Right lobe of liver (tissue), 6 donors: ENCODE measurements around the gene ARHGAP27. TPM values are rescaled to one million over a fixed set of nuclear protein-coding genes. Genes with fewer than 3 reads are reported as not detected.

Experiments
- ATAC-seq, 4 donors: fragments of 200-7000 bp; cut with Tn5 transposase; one replicate each; pipeline ENCODE4 v1.9.1; 2020; ENCODE audit warnings: mild to moderate bottlenecking in 4 of 4, moderate library complexity in 4 of 4
- DNase-seq, 3 donors: peaks; one replicate each; pipeline ENCODE4 v3.0.0-alpha.2; 2020
- H3K27ac ChIP-seq, 3 donors: fragments of 200-600 bp; one replicate each; pipeline ENCODE4 v1.8.0; 2022
- H3K27me3 ChIP-seq, 2 donors: fragments of 200-600 bp; one replicate each; pipeline ENCODE4 v1.8.0; 2022
- H3K36me3 ChIP-seq, 4 donors: fragments of 200-600 bp; sonication (generic) in 1 of 4; one replicate each; pipeline versions ENCODE4 v1.5.1 to v1.8.0; 2017 to 2022; ENCODE audit warnings: control low read depth in 1 of 4
- H3K4me1 ChIP-seq, 4 donors: fragments of 200-600 bp; sonication (generic) in 1 of 4; one replicate each; pipeline versions ENCODE4 v1.5.1 to v1.8.0; 2017 to 2022; ENCODE audit warnings: control low read depth in 1 of 4
- H3K4me3 ChIP-seq, 3 donors: fragments of 200-600 bp; one replicate each; pipeline ENCODE4 v1.8.0; 2022
- H3K9me3 ChIP-seq, 4 donors: fragments of 200-600 bp; sonication (generic) in 1 of 4; one replicate each; pipeline versions ENCODE4 v1.5.1 to v1.8.0; 2017 to 2022; ENCODE audit warnings: control low read depth in 1 of 4
- POLR2A ChIP-seq: fragments of 450-650 bp; IDR thresholded peaks from one replicate; pipeline ENCODE4 v1.6.1; 2017; ENCODE audit warnings: antibody characterized with exemption, mild to moderate bottlenecking
- WGBS: methylation state at CpG from one replicate; pipeline ENCODE4 v1.1.6; 2018; ENCODE audit warnings: low coverage, low lambda C conversion rate; ENCODE audit not compliant: insufficient coverage; ENCODE audit errors: missing lambda C conversion rate; 5-methylcytosine and 5-hydroxymethylcytosine counted together
- intact Hi-C, 2 donors: fragments of 100-400 bp; cut with DNase I; formaldehyde crosslinking; loops; one replicate each; pipeline versions ENCODE4 v1.11.2 to v1.14.1; 2022
- total RNA-seq, 6 experiments: library from RNA; depleted of rRNA in 2 of 6; stranded (reverse); fragments of >200 nt in 2 of 6; fragmentation: NEBNext Ultra II Directional in 3 of 6; extraction: Animal tissue kit (Norgen Biotek cat#: 25700) in 3 of 6; gene quantifications; one replicate each; pipeline versions ENCODE4 v1.1.0 to v1.2.4, GENCODE V29; 2016 to 2023
- TF ChIP-seq, protein P1 (sequence below), 4 donors: fragments of 200-600 bp in 3 of 4; fragments of 450-650 bp in 1 of 4; IDR thresholded peaks; one replicate each; pipeline versions ENCODE4 v1.5.1 to v1.8.0; 2016 to 2022; ENCODE audit warnings: antibody characterized with exemption in 4 of 4, mild to moderate bottlenecking in 2 of 4
- donor health status: DM: no; HTN: yes; CAD: no.
- donor health status: DM: no; HTN: no; CAD: no.
- donor health status: DM: no; HTN: no; CAD: no.
- donor health status: DM: no; HTN: yes; CAD: no.
- donor health status: DM: no; HTN: yes; CAD: no.

Gene ARHGAP27
- total RNA-seq, 6 experiments from 2014 or later: 4.9 to 9.3 (median 6.8) TPM

DNA sequence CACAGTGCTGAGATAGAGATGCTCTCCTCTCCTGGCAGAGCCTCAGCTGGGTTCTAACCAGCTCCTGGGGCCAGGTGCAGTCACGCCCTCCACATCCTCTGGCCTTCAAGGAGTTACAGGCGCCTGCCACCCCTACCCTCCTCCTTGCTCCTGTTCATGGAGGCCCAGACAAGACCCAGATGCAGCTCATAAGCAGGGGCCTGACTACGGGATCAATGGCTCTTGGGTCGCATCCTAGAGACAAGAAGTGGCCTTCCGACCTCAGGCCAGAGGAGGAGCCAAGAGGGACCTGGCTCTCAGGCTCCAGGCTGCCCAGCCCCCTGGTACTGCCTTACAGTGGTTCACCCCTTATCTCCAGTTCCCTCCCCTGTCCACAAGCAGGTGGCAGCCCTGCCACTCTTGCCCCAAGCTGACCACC, 23.0 kb downstream of the ARHGAP27 start:
- Histone ChIP-seq H3K4me3 (peak overlapping the region; percentile 25 to 47 (median 31)), H3K4me1 (no peaks in the 10 kb centered on the region), H3K27me3 (no peaks in the 10 kb centered on the region), H3K9me3 (no peaks in the 10 kb centered on the region), H3K36me3 (no peaks in the 10 kb centered on the region), H3K27ac (peak overlapping the region; percentile 50 to 72 (median 53))
- no peak for TF ChIP-seq POLR2A
- TF ChIP-seq, protein P1, sequence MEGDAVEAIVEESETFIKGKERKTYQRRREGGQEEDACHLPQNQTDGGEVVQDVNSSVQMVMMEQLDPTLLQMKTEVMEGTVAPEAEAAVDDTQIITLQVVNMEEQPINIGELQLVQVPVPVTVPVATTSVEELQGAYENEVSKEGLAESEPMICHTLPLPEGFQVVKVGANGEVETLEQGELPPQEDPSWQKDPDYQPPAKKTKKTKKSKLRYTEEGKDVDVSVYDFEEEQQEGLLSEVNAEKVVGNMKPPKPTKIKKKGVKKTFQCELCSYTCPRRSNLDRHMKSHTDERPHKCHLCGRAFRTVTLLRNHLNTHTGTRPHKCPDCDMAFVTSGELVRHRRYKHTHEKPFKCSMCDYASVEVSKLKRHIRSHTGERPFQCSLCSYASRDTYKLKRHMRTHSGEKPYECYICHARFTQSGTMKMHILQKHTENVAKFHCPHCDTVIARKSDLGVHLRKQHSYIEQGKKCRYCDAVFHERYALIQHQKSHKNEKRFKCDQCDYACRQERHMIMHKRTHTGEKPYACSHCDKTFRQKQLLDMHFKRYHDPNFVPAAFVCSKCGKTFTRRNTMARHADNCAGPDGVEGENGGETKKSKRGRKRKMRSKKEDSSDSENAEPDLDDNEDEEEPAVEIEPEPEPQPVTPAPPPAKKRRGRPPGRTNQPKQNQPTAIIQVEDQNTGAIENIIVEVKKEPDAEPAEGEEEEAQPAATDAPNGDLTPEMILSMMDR (IDR thresholded peaks at IDR 0.05): no peak
- DNase-seq (peak in 1 of 3 donors; percentile 57), ATAC-seq (no peak)
- intact Hi-C loops: loop anchor here in 1 of 2 donors (10.0 kb wide), 1 partner anchor 425 kb away; no protein-coding TSS in a partner anchor
- WGBS: no CpG with 5 or more reads among the region's 5 CpGs

DNA sequence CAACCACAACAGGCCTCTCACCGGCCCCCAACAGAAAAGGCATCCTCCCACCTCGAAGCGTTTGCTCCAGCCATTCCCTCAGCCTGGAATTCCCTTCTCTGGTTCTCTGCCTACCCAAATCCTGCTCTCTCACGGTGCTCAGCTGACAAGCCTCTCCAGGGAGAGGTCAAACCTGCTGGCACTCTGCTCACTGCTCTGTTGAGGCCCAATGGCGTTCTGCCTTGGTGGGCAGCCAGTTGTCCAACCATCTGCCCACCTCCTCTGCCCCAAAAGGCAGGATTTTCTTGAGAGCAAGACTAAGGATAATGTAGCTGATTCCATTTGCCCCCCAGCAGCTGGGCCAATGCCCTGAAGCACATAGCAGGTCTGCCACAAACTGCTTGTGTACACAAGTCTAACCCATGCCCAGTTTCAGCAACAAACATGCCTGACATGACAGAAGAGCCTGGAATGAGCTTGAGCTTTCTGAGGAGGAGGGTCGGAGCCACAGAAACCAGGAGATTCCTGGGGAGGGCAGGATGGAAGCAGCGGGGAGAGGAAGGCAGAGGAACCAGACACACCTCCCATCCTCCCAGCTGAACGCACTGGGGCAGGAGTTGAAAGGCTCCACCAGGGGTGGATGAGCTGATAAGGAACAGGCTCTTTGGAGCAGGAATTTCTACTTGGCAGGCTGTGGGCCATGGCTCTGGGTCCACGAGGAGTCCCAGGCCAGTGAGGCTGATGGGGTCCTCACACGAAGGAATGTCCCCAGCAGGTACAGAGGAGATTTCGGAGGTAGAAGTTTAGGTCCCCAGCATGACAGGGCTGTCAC, 23.9 kb downstream of the ARHGAP27 start:
- Histone ChIP-seq H3K9me3 (no peaks in the 10 kb centered on the region), H3K4me3 (peak overlapping the region in 2 of 3 donors; percentile 31 to 47), H3K27ac (no peak overlapping the region), H3K4me1 (no peaks in the 10 kb centered on the region), H3K27me3 (no peaks in the 10 kb centered on the region), H3K36me3 (no peaks in the 10 kb centered on the region)
- DNase-seq (peak in 1 of 3 donors; percentile 46), ATAC-seq (no peak)
- 57% methylated on average over 10 of the region's 11 CpGs for whole genome bisulfite sequencing
- no peak for TF ChIP-seq POLR2A
- TF ChIP-seq, protein P1 (IDR thresholded peaks at IDR 0.05): no peak
- intact Hi-C loops: loop anchor here in 1 of 2 donors (10.0 kb wide), 1 partner anchor 426 kb away; no protein-coding TSS in a partner anchor

DNA sequence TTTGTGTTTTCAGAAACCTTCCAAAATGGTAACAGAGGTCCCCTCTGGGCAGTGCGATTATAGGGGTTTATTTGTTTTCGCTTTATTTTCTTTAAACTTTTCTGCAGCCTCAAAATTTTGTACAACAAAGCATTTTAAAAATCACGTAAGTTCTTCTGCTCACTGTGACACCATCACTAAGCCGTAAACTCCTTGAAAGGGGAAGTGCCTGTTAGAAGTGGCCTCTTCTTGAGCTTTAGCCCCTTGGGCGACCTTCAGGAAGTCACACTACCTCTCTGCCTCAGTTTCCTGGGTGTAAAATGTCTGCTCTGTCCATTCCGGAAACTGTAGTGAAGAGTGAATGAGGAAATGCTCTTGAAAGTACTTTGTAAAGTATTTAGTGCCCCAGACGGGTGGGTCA, 26.6 kb downstream of the ARHGAP27 start:
- H3K4me1 ChIP-seq: no peaks in the 10 kb centered on the region
- intact Hi-C loops: loop anchor here in 1 of 2 donors (10.0 kb wide), 1 partner anchor 429 kb away; no protein-coding TSS in a partner anchor
- no peaks in the 10 kb centered on the region for H3K27me3 ChIP-seq
- no peak overlapping the region for H3K27ac ChIP-seq
- no peak overlapping the region for H3K4me3 ChIP-seq
- no peak for TF ChIP-seq POLR2A
- TF ChIP-seq, protein P1 (IDR thresholded peaks at IDR 0.05): no peak
- ATAC-seq: no peak
- no peaks in the 10 kb centered on the region for H3K9me3 ChIP-seq
- WGBS: 66% methylated on average over 7 of the region's 7 CpGs
- DNase-seq: no peak
- H3K36me3 ChIP-seq: no peaks in the 10 kb centered on the region

DNA sequence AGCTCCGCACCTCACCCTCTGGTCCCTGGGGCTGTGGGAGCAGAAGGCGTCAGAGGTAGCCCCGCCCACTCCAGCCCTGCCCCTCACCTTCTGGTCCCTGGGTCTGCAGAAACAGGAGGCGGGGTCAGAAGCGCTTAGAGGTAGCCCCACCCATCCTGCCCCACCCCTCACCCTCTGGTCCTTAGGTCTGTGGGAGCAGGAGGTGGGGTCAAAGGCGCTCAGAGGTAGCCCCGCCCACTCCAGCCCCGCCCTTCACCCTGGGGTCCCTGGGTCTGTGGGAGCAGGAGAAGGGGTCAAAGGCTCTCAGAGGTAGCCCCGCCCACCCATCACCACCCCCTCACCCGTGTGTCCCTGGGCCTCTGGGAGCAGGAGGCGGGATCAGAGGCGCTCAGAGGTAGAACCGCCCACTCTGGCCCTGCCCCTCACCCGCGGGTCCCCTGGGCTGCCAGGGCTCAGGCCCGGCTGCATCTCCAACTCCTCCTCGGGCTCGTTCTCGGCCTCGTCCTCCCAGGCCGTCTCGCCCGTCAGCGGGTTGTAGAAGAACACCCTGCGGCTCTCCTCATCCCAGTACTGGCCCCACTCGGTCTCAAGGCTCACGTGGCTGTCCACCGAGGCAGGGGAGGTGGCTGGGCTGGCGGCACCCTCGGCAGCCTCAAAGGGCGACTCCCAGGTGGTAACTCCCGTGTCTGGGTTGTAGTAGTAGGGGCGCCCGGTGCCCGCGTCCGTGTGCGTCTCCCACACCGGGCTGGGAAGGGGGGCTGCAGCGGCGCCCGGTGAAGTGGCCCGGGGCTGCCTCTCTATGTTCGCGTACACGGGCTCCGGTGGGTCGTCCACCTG, 27.2 kb downstream of the ARHGAP27 start:
- no peaks in the 10 kb centered on the region for H3K4me1 ChIP-seq
- H3K36me3 ChIP-seq: no peaks in the 10 kb centered on the region
- intact Hi-C loops: loop anchor here in 1 of 2 donors (10.0 kb wide), 1 partner anchor 429 kb away; no protein-coding TSS in a partner anchor

More for the DNA sequence above, 27.2 kb downstream of the ARHGAP27 start:
- H3K27me3 ChIP-seq: no peaks in the 10 kb centered on the region
- no peak for TF ChIP-seq POLR2A
- TF ChIP-seq, protein P1 (IDR thresholded peaks at IDR 0.05): no peak
- no peak overlapping the region for H3K27ac ChIP-seq
- H3K9me3 ChIP-seq: no peaks in the 10 kb centered on the region
- ATAC-seq (peak; percentile 3 to 29 (median 15)), DNase-seq (peak in 1 of 3 donors; percentile 19)
- 100% methylated on average over 1 of the region's 48 CpGs for WGBS
- H3K4me3 ChIP-seq: no peak overlapping the region
